ENCODE results near the gene MYO1F. TPM values are rescaled to one million over a fixed set of nuclear protein-coding genes. Genes with fewer than 3 reads are reported as not detected.

The MYO1F gene
- total and polyA plus RNA-seq, 10 of the 15 experiments (the other 5 are each of a cell fraction or from before 2014, with no cell fraction given): 3.5 to 49.4 (median 31.3) TPM

DNA sequence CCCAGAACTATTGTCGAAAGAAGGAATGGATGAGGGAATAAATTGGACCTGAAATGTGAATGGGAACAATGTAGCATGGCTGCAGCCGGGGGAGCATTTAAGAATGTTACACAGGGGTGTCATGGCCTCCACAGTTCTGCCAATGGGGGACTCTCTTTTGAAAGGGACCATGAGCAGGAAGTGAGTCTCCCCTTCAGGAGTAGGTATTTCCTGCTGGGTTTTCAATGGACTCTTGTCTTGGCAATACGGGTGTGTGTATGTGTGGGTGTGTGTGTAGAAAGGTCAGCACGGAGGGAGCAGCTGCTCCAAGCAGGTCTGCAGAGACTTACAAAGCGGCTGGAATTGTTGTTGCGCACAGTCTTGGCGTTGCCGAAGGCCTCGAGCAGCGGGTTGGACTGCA, 24.4 kb downstream of the MYO1F start:
- H3K4me2 ChIP-seq (ENCODE audit: control insufficient read depth, insufficient read depth): no peak overlapping the region
- BruUV-seq (replicated peaks): no TSS peak
- intact Hi-C loops (cut with micrococcal nuclease; ENCODE audit: unreplicated experiment): no loop called here

More for the DNA sequence above, 24.4 kb downstream of the MYO1F start:
- Histone ChIP-seq H3K9ac (ENCODE audit: control insufficient read depth, insufficient read depth, low read length) (no peak overlapping the region), H2AFZ (ENCODE audit: control insufficient read depth, low read depth, low read length) (no peak overlapping the region), H3K27me3 (replicated peaks in 1 of 2; ENCODE audit: control insufficient read depth in 2 of 2, insufficient read depth in 2 of 2, low read length in 1 of 2) (no peaks in the 10 kb centered on the region), H4K20me1 (ENCODE audit: control insufficient read depth, insufficient read depth) (no peaks in the 10 kb centered on the region), H3K27ac (ENCODE audit: control insufficient read depth, insufficient read depth) (no peak overlapping the region), H3K36me3 (ENCODE audit: control insufficient read depth in 2 of 2, insufficient read depth in 2 of 2, low read length in 1 of 2) (peaks cover 0 to 3% of the 10 kb centered on the region in 2 experiments; a peak in 3 of 4 replicates), H3K4me1 (ENCODE audit: control insufficient read depth, insufficient read depth, low read length) (no peaks in the 10 kb centered on the region), H3K4me3 (no peak overlapping the region), H3K79me2 (ENCODE audit: control insufficient read depth, insufficient read depth, low read length) (no peaks in the 10 kb centered on the region), H3K9me3 (replicated peaks; ENCODE audit: control insufficient read depth, insufficient read depth, low read length) (no peaks in the 10 kb centered on the region)
- SMC1A ChIA-PET (ENCODE audit: uncharacterized antibody, unreplicated experiment): no interaction called here
- RAD21 ChIA-PET (ENCODE audit: unreplicated experiment): no interaction called here
- FAIRE-seq (no peak), ATAC-seq (no peak), DNase-seq (ENCODE audit: low read depth, low spot score) (no peak)
- in situ Hi-C loops (cut with MboI): no loop called here
- CTCF ChIA-PET: no interaction called here
- TF ChIP-seq MTA2 (IDR thresholded peaks at IDR 0.05; ENCODE audit: low read depth): no peak
- no peak for TF ChIP-seq CHD1 (IDR thresholded peaks at IDR 0.05; ENCODE audit: low read depth, low read length)
- TF ChIP-seq PKNOX1 (IDR thresholded peaks at IDR 0.05): no peak
- TF ChIP-seq CREM (IDR thresholded peaks at IDR 0.05; ENCODE audit: low read depth): no peak
- peak; percentile 91 for TF ChIP-seq GABPA (IDR thresholded peaks at IDR 0.05; ENCODE audit: low read depth)
- TF ChIP-seq, protein P1, sequence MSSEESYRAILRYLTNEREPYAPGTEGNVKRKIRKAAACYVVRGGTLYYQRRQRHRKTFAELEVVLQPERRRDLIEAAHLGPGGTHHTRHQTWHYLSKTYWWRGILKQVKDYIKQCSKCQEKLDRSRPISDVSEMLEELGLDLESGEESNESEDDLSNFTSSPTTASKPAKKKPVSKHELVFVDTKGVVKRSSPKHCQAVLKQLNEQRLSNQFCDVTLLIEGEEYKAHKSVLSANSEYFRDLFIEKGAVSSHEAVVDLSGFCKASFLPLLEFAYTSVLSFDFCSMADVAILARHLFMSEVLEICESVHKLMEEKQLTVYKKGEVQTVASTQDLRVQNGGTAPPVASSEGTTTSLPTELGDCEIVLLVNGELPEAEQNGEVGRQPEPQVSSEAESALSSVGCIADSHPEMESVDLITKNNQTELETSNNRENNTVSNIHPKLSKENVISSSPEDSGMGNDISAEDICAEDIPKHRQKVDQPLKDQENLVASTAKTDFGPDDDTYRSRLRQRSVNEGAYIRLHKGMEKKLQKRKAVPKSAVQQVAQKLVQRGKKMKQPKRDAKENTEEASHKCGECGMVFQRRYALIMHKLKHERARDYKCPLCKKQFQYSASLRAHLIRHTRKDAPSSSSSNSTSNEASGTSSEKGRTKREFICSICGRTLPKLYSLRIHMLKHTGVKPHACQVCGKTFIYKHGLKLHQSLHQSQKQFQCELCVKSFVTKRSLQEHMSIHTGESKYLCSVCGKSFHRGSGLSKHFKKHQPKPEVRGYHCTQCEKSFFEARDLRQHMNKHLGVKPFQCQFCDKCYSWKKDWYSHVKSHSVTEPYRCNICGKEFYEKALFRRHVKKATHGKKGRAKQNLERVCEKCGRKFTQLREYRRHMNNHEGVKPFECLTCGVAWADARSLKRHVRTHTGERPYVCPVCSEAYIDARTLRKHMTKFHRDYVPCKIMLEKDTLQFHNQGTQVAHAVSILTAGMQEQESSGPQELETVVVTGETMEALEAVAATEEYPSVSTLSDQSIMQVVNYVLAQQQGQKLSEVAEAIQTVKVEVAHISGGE (CRISPR knock-in tag; IDR thresholded peaks at IDR 0.05): peak; percentile 49
- peak; percentile 46 for TF ChIP-seq HCFC1 (IDR thresholded peaks at IDR 0.05; ENCODE audit: low read length)
- no peak for TF ChIP-seq STAT1 (conservative IDR thresholded peaks at IDR 0.05)
- peak; percentile 96 for TF ChIP-seq YY1 (IDR thresholded peaks at IDR 0.05; ENCODE audit: low read depth, low read length)
- peak; percentile 63 for TF ChIP-seq SIX5 (IDR thresholded peaks at IDR 0.05; ENCODE audit: low read depth, low read length, severe bottlenecking)
- TF ChIP-seq USF2 (IDR thresholded peaks at IDR 0.05; ENCODE audit: borderline replicate concordance, low read depth, low read length): no peak
- TF ChIP-seq ZBTB40 (IDR thresholded peaks at IDR 0.05; ENCODE audit: borderline replicate concordance): 0 out of 2 replicates have a peak, but pooled peaks have one; percentile 22
- POLR2A ChIA-PET: no interaction called here
- 79% methylated on average over 10 of the region's 10 CpGs for WGBS (ENCODE audit: insufficient coverage, insufficient replicate concordance, low lambda C conversion rate, missing lambda C conversion rate)
